GM19238 (cell line): ENCODE results near the gene CIB1.
A peak's percentile ranks its signal among the peaks of the same experiment; 100 is the strongest.
"Not testable (repeated sequence)": the region's sequence is repeated elsewhere in the genome, so short reads cannot be mapped to it uniquely, and the experiment has no call there.

Experiments
- DNase-seq: peaks from one replicate; pipeline ENCODE4 v3.0.0; 2011; ENCODE audit warnings: low spot score; ENCODE audit not compliant: insufficient read length

Gene CIB1

DNA sequence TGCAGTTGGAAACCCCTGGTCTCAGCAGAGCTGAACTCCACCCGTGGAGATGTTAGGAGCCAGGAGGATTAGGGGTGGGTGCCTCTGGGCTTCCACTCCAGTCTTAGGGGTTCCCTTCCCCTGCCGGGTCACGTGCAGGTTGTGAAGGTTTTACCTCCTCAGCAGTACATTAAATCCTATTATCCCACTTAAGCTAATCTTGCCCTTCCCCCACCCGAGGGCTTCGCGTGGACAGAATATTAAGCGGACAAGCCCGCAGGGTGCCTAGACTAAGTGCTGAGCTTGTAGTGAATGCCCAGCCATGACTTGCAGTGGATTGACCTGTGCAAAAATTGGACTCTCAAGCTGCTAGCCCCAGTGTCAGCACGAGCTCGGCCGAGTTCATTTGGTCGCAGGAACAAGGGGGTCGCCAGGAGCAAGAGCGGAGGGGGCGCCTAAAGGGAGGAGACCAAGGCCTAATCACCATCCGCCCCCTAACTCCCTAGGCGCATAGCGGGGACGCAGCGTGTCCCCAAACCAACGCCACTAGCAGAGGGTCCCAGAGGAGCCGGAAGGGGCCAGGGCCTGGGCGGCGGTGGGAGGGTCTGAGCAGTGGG, 33.1 kb downstream of the CIB1 start:
- DNase-seq, result no peak

DNA sequence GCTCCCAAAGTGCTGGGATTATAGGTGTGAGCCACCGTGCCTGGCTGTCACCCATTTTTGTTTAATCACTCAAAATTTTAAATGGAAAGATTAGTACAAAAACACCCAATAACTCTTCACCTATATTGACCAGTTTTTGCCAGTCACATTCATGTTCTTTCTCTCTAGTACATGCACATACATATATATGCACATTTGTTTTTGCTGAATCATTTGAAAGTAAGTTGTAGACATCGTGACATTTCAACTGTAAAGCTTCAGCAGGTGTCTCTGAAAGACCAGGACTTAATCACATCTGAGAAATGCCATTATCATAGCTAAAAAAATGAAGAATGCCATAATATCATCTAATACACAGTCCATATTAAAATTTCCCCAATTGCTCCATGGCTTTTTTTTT, 39.1 kb downstream of the CIB1 start:
- no peak for DNase-seq

- DNase-seq, result no peak
Observed at GRCh38 chr15:90192961-90193786, 40.6 kb downstream of the CIB1 start.

GRCh38 chr15:90191794-90192509, 41.8 kb downstream of the CIB1 start:
- no peak for DNase-seq

DNA sequence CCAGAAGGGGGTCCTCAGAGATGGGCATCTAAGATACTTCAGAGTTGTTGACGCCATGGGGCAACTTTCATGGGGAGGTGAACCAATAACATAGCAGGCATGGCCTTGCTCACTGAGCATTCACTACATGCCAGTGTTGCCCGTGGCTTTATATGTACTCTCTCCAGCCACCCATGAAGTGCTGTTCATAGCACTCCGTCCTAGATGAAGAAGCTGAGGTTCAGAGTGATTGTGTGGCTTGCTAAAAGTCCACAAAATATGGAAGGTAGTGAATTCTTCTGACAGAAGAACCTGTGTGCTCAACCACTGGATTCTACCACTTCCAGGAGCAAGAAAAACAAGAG, 42.4 kb downstream of the CIB1 start:
- DNase-seq, result no peak

GRCh38 chr15:90190606-90191343, 43.0 kb downstream of the CIB1 start:
- DNase-seq, result no peak

- no peak for DNase-seq
Observed at GRCh38 chr15:90189781-90190467, 43.8 kb downstream of the CIB1 start.

GRCh38 chr15:90188914-90189748, 44.6 kb downstream of the CIB1 start:
- no peak for DNase-seq

DNA sequence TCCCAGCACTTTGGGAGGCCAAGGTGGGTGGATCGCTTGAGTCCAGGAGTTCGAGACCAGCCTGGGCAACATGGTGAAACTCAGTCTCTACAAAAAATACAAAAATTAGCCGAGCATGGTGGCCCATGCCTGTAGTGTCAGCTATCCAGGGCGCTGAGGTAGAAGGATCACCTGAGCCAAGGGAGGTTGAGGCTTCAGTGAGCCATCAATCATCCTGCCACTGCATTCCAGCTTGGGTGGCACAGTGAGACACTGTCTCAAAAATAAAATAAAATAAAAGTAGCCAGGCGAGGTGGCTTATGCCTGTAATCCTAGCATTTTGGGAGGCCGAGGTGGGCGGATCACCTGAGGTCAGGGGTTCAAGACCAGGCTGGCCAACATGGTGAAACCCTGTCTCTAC, 45.7 kb downstream of the CIB1 start:
- not testable (repeated sequence) for DNase-seq

DNA sequence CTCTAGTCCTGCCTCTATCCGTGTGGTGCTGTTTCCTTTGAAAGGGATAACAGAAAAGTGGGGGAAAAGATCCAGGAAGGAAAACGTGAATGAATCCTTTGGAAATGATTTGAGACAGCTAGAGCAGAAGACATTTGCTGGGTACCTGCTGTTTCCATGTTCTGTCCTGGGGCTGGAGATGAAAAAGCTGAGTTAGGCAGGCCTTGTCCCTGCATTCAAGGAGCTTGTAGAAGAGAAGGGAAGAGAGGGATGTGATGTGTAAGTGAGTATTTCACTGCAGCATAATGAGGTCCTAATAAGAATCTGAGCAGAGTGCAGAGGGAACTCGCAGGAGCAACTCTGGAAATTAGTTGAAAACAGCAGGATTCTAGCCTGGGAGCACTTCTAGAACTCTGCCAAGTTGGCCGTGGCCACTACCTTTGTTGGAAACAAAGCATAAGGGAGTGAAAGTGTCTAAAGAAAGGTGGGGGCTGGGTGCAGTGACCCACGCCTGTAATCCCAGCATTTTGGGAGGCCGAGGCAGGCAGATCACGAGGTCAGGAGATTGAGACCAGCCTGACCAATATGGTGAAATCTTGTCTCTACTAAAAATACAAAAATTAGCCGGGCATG, 46.4 kb downstream of the CIB1 start:
- no peak for DNase-seq

GRCh38 chr15:90184786-90185704, 48.7 kb downstream of the CIB1 start:
- DNase-seq, result peak; percentile 75

GRCh38 chr15:90184119-90184785, 49.5 kb downstream of the CIB1 start:
- peak; percentile 53 for DNase-seq

DNA sequence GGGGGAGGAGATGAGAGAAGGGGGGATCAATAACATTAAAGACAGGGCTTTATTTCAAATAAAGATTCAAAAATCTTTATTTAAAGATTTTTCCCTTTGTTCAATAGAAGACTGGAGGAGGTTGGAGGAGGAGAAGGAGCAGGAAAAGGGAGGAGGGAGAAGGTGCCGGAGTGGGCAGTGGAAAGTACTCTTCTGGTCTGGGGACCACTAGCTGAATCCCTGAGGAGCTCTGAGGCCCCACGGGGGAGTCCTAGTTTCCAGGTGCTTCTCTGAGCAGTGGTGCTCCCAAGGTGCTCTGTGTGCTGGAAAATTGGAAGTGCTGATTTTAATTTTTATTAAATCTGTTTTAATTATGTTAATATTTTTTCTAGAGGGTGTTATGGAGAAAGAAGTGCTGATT, 52.0 kb downstream of the CIB1 start:
- no peak for DNase-seq
